ENCODE measurements around the gene PROC.

PROC gene

GRCh38 chr2:127469051-127469450 lies 50.8 kb downstream of the PROC start:
- TF ChIP-seq CTCF (IDR thresholded peaks at IDR 0.05; ENCODE audit: borderline replicate concordance, control extremely low read depth, extremely low read depth, insufficient read depth, missing control alignments) = no peak
- in situ Hi-C loops (cut with MboI; ENCODE audit: low sequenced_read_pairs, unreplicated experiment) = no loop called here
- DNase-seq (ENCODE audit: low spot score) = no peak

GRCh38 chr2:127469974-127470373 lies 51.7 kb downstream of the PROC start:
- in situ Hi-C loops (cut with MboI; ENCODE audit: low sequenced_read_pairs, unreplicated experiment) = no loop called here
- TF ChIP-seq CTCF (IDR thresholded peaks at IDR 0.05; ENCODE audit: borderline replicate concordance, control extremely low read depth, extremely low read depth, insufficient read depth, missing control alignments) = no peak

GRCh38 chr2:127471286-127471988 lies 53.2 kb downstream of the PROC start:
- no peak for TF ChIP-seq CTCF (IDR thresholded peaks at IDR 0.05; ENCODE audit: borderline replicate concordance, control extremely low read depth, extremely low read depth, insufficient read depth, missing control alignments)
- in situ Hi-C loops (cut with MboI; ENCODE audit: low sequenced_read_pairs, unreplicated experiment) = no loop called here
- no peak for DNase-seq (ENCODE audit: low spot score)

More at GRCh38 chr2:127469974-127470373, 51.7 kb downstream of the PROC start:
- DNase-seq (ENCODE audit: low spot score) = no peak

- no peak for DNase-seq (ENCODE audit: low spot score)
- no peak for TF ChIP-seq CTCF (IDR thresholded peaks at IDR 0.05; ENCODE audit: borderline replicate concordance, control extremely low read depth, extremely low read depth, insufficient read depth, missing control alignments)
- in situ Hi-C loops (cut with MboI; ENCODE audit: low sequenced_read_pairs, unreplicated experiment) = no loop called here
Measured at GRCh38 chr2:127472268-127472667, 54.0 kb downstream of the PROC start.

- no peak for DNase-seq (ENCODE audit: low spot score)
- in situ Hi-C loops (cut with MboI; ENCODE audit: low sequenced_read_pairs, unreplicated experiment) = no loop called here
Measured at GRCh38 chr2:127475788-127476187, 57.6 kb downstream of the PROC start.

More at GRCh38 chr2:127475788-127476187, 57.6 kb downstream of the PROC start:
- TF ChIP-seq CTCF (IDR thresholded peaks at IDR 0.05; ENCODE audit: borderline replicate concordance, control extremely low read depth, extremely low read depth, insufficient read depth, missing control alignments) = no peak

Data from GM13976 (cell line).